Gastrocnemius medialis (tissue), 4 donors: ENCODE measurements around the gene TENM3.

Source experiments
- CTCF ChIP-seq, 5 experiments: fragments of 450-650 bp in 3 of 5; fragments of 200-600 bp in 2 of 5; sonication (generic) in 2 of 5; IDR thresholded peaks in 4 of 5; conservative IDR thresholded peaks in 1 of 5; 1 replicate in 4 of 5; 2 replicates in 1 of 5; pipeline ENCODE4 v1.5.1; 2016 to 2019; ENCODE audit warnings: antibody characterized with exemption in 5 of 5, mild to moderate bottlenecking in 3 of 5, moderate library complexity in 3 of 5
- POLR2A ChIP-seq, 2 donors: fragments of 450-650 bp; IDR thresholded peaks; one replicate each; pipeline ENCODE4 v1.6.1; 2017; ENCODE audit warnings: antibody characterized with exemption in 2 of 2, mild to moderate bottlenecking in 2 of 2, moderate library complexity in 2 of 2

GRCh38 chr4:182231496-182231895 lies 11.7 kb upstream of the TENM3 start:
- TF ChIP-seq POLR2A (IDR thresholded peaks at IDR 0.05), result no peak
- no peak for TF ChIP-seq CTCF (IDR thresholded peaks at IDR 0.05 in 4 of 5, conservative IDR thresholded peaks at IDR 0.05 in 1 of 5)
